ENCODE results near the gene NOC4L. TPM values are rescaled to one million over a fixed set of nuclear protein-coding genes. Genes with fewer than 3 reads are reported as not detected.

The NOC4L gene
- total and polyA plus RNA-seq, 2 of the 4 experiments (the other 2 are of a cell fraction): 5.2 to 13.4 TPM

DNA sequence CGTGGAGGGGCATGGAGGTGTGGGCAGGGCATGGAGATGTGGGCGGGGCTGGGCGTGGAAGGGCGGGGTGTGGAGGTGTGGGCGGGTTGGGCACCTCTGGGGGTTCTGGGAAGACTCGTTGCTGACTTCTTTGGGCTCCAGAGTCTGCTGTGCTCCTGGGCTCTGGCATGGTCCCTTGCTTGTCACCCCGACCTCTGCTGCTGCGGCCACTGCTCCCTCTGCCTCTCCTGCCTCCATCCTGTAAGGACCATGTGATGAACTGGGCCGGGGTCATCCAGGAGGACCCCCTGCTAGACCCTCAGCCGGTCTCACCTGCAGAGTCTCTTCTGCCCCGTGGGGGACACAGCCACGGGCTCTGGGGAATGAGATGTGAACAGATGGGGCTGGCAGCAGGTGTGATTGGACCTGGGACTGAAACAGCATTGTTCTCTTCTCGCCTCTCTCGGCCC is 15.3 kb downstream of the NOC4L start:
- no peak overlapping the region for H2BK20ac ChIP-seq (ENCODE audit: low read depth, low read length)
- H2AFZ ChIP-seq (replicated peaks; ENCODE audit: low read length, poor library complexity): no peak overlapping the region
- no peak overlapping the region for H3K56ac ChIP-seq (ENCODE audit: extremely low read depth, insufficient read depth, low read length)
- no peak overlapping the region for H3K14ac ChIP-seq (replicated peaks; ENCODE audit: low read depth, low read length)
- no peak overlapping the region for H2AK5ac ChIP-seq (ENCODE audit: low read depth, low read length)
- no peak overlapping the region for H2BK5ac ChIP-seq (ENCODE audit: low read depth, low read length, poor library complexity, severe bottlenecking)
- H3K9ac ChIP-seq (ENCODE audit: low read depth, low read length): no peak overlapping the region
- H4K8ac ChIP-seq (ENCODE audit: low read depth in 2 of 2, low read length in 2 of 2): no peak overlapping the region
- H3K27me3 ChIP-seq (ENCODE audit: control insufficient read depth, insufficient read depth, low read length): peaks cover 6% of the 10 kb centered on the region; the same call in 1 of the 2 replicates
- in situ Hi-C loops (cut with MboI; ENCODE audit: low sequenced_read_pairs) (no loop called here), dilution Hi-C loops (cut with HindIII; ENCODE audit: low sequenced_read_pairs, unreplicated experiment) (no loop called here), intact Hi-C loops (cut with micrococcal nuclease) (no loop called here)
- DNase-seq (no peak), ATAC-seq (ENCODE audit: low read depth) (no peak)
- H3K36me3 ChIP-seq (ENCODE audit: control insufficient read depth, insufficient read depth, low read length): peaks cover 10% of the 10 kb centered on the region
- H2BK15ac ChIP-seq (ENCODE audit: low read depth, low read length): no peak overlapping the region
- no peaks in the 10 kb centered on the region for H3K79me1 ChIP-seq (ENCODE audit: low read depth in 1 of 2, low read length in 2 of 2)
- no peak overlapping the region for H3K4me3 ChIP-seq (ENCODE audit: insufficient read depth, low read depth, low read length)
- no peak overlapping the region for H3K27ac ChIP-seq (ENCODE audit: insufficient read depth, low read length)
- peaks cover 21% of the 10 kb centered on the region; the same call in 1 of the 2 replicates for H3K9me1 ChIP-seq (ENCODE audit: insufficient read depth, low read length)
- H4K20me1 ChIP-seq (ENCODE audit: insufficient read depth, low read length): peaks cover 16% of the 10 kb centered on the region
- no peak for TF ChIP-seq NFE2L2 (IDR thresholded peaks at IDR 0.05; ENCODE audit: low read depth, low read length)
- no peak for TF ChIP-seq POLR2A (IDR thresholded peaks at IDR 0.05; ENCODE audit: low read depth, low read length)
- no peaks in the 10 kb centered on the region for H3K9me3 ChIP-seq (ENCODE audit: control insufficient read depth, insufficient read depth, low read length)
- BruUV-seq (replicated peaks): no TSS peak
- H3K4ac ChIP-seq (ENCODE audit: low read depth, low read length): no peak overlapping the region
- ChIA-PET POLR2A (ENCODE audit: unreplicated experiment) (no interaction called here), CTCF (no interaction called here)
- no peak overlapping the region for H3K4me2 ChIP-seq (ENCODE audit: low read depth, low read length)
- no peak overlapping the region for H2AK9ac ChIP-seq (replicated peaks; ENCODE audit: low read depth, low read length, poor library complexity)
- no CpG with 5 or more reads among the region's 14 CpGs for WGBS, 2 experiments (ENCODE audit: extremely low coverage in 2 of 2, insufficient read length in 1 of 2)
- no peak overlapping the region for H4K91ac ChIP-seq (ENCODE audit: insufficient read depth, low read depth, low read length)
- H4K5ac ChIP-seq (ENCODE audit: low read depth, low read length): no peak overlapping the region
- no peak overlapping the region for H2BK120ac ChIP-seq (ENCODE audit: low read depth, low read length)
- no peak overlapping the region for H3K23ac ChIP-seq (ENCODE audit: low read depth, low read length)
- H3K18ac ChIP-seq (ENCODE audit: low read depth, low read length): no peak overlapping the region
- peaks cover 7% of the 10 kb centered on the region for H3K4me1 ChIP-seq (ENCODE audit: control insufficient read depth, insufficient read depth, low read length)
